Putamen (tissue), 1 donor: ENCODE results near the gene PSMG4.

Experiments used
- DNase-seq: peaks from one replicate; pipeline ENCODE4 v3.0.0-alpha.2; 2016; ENCODE audit warnings: low spot score

Gene PSMG4

DNA sequence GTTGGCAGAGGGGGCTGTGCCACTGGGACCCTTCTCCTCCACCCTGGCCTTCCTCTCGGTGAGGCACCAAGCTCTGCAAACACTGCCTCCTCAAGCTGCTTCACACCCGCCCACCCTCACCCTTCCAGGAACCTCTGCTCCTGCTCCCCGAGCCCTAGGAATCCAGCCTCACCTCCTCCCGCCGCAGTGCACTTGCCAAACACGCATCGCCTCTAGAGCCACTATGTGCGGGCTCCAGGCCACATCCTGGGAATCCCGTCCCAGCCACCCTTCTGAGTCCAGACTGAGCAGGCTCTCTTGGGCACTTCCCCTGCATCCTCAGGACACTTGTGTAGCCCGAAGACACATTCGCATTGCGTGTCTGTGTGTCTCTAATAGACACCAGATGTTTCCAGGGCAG, 18.5 kb downstream of the PSMG4 start:
- DNase-seq, result no peak

- no peak for DNase-seq
These were observed 19.2 kb downstream of the PSMG4 start for GRCh38 chr6:3277851-3278416.

DNA sequence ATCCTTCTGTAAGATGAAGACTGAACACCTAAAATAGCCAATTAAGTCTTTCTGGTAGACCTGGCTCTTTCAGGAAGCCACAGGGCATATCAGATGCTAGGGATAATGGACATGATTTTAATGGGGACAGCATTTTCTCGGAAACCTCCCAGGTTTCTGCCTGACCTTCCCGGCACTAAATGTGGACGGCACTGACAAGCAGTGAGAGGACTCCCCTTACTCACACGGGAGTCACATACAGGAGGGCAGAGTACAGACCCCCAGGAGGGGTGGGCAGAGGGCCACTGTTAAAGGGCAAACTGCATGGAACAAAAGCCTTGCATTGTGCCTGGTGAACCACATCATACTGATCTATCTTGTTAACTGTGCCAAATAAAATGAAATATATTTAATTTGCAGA, 19.9 kb downstream of the PSMG4 start:
- no peak for DNase-seq

DNA sequence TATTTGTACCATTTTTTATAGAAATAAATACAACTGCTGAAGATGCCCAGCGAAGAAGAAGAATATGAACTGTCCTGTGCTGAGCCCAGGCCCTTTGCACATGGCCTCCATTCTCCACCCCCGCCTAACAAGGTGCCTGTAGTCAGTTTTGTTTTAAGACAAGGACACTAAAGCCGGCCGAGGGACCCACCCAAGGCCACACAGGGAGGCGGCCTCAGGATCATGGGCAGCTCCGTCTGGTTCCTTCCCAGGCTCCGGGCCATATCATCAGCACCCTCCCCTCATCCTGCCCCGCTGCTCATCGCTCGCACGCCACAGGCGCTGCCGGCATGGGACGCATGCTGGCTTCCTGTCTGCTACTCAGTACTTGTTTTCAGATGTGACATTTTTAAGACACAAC, 21.3 kb downstream of the PSMG4 start:
- no peak for DNase-seq

DNA sequence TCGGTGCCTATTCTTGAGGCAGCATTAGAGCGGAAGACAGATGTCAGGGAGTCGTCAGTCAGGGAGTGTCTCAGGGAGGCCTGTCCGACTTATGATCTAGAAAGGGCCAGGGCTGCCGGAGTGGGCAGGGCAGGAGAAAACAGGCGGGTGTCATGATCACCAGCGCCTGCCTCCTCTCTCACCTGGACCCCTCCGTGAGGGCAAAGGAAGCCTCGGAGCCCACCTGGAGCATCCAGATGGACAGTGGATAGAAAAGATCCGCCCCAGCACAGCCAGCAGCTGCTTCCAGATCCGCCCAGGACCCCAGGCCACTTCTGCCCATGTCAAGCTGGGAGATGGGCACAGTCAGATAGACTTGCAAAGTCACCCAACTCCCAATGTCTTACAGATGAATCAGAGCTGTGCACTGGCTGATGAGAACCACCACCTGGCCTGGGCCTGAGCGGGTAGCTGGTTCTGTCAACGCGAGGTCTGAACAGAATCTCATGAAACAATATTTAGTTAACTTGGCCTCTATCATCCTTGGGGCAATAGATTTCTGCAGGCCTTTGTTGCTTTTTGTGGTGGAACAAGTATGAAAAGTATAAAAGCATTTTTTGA, 22.2 kb downstream of the PSMG4 start:
- DNase-seq, result no peak

- no peak for DNase-seq
These were observed 23.1 kb downstream of the PSMG4 start for GRCh38 chr6:3281631-3282475.

DNA sequence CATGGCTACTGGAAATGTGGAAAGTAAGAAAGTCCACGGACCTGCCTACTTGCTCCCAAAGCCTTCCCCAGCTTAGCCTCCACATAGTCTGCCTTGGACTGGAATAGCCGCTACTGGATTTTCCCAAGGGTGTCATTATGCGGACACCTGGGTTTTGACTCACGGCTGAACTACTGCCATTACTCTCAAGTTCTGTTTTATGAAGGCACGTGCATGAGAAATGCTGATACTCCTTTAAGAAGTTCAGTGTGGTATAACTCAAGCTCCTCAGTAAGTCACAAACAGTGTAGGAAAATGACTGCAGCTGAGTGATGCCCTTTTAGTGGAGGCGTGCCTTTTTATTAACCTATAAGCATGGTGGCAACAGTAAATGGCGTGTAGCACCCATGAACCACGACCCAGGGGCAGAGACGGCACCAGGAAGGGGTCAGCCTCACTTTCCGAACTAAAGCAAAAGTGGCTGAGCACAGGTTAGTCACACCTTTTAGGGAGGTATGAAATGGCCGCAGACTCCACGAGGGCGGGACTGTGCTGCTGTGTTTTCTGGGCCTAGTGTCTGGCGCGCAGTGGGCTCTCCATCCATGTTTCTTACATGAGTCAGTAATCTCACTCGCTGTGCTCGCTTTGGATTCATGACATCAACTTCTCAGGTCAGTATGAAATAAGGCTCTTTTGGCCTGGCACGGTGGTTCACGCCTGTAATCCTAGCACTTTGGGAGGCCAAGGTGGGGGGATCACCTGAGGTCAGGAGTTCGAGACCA, 23.9 kb downstream of the PSMG4 start:
- DNase-seq, result no peak

DNA sequence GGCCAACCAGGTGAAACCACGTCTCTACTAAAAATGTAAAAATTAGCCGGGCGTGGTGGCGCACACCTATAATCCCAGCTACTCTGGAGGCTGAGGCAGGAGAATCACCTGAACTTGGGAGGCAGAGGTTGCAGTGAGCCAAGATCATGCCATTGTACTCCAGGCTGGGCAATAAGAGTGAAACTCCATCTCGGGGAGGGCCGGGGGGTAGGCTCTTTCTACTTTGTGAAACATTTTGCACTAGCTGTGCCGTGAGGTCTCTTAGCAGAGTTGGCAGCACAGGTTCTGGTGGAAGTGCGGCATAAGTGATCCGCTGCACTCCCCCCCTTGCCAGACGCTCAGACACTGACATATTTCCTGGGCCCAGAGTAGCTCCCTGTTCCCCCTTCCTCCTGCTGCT, 24.5 kb downstream of the PSMG4 start:
- no peak for DNase-seq

DNA sequence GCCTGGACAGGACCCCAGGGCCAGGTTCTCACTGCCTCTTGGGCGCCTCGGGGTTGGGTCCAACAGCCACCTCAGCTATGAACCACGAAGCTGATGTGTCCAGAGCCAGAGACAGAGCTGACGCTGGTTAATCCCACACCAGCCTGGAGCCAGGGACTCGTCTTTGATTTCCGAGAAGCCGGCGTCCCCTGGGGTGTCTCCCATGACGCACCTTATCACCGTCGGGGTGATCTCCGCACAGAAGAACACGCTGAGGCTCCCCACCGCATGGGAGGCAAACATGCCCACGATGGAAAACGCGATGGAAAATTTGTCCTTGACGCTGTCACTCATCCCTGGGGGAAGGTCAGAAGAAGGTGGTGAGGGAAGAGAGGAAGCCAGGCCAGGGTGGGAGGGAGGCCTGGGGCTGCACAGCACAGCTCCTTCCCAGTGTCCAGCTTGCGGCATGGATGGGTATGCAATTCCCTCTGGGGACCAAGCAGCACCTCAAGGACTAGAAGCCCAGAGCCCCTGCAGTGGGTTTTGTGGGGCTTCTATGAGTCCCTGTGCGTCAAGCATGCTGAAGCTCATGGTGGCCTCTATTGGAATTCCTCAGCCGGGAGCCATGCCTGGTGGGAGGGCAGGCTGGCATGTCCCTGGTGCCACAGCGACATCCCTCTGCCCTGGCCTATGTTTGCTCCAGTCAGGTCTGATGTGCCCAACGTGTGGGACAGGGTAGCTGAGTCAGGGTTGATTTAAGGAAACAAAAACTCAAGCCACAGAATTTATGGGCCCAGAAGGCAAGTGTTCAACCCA, 25.1 kb downstream of the PSMG4 start:
- no peak for DNase-seq

GRCh38 chr6:3284436-3284876, 25.7 kb downstream of the PSMG4 start:
- DNase-seq, result no peak

DNA sequence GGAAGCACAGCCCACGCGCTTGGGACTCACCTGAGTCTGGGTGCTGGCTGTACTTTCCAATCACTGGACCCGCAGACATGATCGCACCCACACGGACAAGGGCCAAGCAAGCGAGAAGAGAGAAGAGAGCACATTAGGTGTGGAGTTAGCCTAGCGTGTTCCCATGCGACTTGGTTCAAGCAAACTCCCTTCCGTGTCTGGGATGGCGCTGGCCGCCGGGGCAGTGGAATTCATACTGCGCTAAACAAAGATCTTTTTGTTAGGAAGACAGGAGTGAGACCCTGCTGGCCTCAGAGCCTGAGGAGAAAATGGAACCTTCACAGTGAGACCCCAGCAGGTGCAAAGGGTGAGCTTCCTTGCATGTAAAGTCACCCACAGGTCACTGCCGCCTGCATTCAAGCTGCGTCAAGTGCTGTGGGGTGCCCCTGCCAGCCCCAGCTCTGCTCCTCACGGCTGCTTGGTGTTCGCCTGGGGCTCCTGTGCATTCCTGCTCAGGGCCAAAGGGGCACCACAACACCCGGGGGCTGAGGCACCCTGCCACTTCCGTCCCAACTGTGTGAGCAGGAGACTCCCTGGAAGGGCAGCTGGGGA, 26.4 kb downstream of the PSMG4 start:
- DNase-seq, result no peak

DNA sequence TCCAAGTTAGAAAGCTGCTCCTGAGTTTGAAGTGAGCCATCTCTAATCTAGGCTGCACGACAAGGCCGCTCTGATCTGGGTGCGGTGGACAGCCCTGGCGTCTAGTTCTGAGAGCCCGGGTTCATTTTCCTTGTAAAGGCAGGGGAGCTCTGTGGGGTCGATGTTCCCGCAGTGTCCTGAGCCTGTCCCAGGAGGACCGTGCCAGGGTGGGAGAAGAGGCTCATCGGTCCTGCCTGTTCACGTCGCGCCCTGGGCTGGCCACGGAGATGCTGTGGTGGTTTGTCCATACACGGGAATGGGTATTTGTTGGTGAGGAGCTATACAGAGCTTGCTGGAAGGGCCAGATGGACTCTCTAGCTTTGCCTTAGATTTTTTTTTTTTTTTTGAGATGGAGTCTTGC, 27.0 kb downstream of the PSMG4 start:
- DNase-seq, result no peak

DNA sequence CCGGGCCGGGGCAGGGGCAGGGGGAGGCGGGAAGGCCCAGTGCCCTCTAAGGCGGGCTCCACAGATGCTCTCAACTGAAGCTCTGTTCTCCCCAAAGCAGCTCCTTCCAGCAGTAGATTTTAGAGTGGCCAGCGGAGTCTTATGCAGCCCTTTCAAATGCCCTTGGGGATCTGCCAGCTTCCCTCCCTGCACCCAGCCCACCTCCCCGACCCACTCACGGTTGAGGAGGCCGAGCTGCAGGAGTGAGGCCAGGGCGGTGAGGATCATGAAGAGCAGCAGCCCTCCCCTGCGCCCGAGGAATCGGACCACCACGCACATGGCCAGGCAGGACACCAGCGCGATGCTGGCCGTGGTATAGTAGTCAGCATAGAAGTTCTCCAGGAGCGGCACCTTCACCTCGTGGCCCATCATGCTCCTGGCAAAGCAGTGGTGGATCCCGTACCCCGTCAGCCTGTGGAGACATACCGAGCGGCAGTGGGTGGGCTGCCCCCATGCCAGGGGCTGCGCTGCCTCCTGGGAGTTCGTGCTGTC, 28.0 kb downstream of the PSMG4 start:
- no peak for DNase-seq

- DNase-seq, result no peak
These were observed 28.6 kb downstream of the PSMG4 start for GRCh38 chr6:3287308-3287707.

DNA sequence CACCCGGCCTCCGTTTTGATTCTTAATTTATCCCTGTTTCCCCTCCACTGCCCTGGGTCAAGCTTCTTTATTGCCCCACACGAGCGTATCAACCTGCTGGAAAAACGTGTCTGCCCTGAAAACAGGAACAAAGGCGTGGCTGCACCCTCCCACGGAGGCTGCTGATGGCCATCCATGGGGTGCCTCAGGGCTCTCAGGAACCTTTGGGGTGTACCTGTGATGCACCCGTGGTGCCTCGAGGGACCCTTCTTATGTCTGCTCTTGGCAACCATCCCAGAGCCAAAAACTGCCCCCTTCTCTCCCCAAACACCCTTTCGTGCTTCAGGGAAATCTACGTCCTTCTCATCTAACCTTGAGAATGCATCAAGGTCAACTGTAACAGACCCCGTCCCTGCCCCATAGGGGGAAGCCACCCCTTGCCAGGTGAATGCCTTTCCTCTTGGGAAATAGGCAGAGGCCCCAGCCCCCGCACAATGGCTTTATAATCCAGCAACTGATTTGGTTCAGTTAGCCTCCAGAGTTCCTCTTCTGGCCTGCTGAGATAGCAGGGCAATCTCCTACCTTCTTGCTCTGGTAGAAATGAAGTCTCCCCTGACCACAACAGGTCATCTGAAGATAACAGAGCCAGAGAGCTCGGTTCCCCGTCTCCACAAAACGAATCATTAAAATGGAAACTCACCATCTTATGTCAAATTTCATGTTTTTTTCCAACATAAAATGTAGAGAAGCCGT, 29.4 kb downstream of the PSMG4 start:
- no peak for DNase-seq

- DNase-seq, result no peak
These were observed 30.2 kb downstream of the PSMG4 start for GRCh38 chr6:3288711-3289663.

GRCh38 chr6:3289664-3290055, 30.9 kb downstream of the PSMG4 start:
- DNase-seq, result no peak

GRCh38 chr6:3290149-3290930, 31.6 kb downstream of the PSMG4 start:
- DNase-seq, result no peak

DNA sequence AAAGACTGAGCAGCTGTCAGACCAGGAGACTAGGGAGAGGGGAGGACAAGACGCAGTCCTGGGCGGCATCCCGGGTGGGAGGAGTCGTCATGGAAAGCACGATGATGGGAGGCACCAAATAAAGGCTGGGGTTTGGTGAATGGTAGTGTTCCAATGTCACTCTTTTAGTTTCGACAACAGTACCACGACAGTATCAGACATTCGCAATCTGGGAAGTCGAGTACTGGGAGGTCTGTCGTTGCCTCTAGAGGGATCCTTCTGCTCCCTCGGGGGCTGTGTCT, 32.1 kb downstream of the PSMG4 start:
- DNase-seq, result no peak
